Stimulated activated CD4-positive, alpha-beta T cell treated with anti-CD3 and anti-CD28 coated beads, Interleukin-1b, Interleukin-23, amount 100 ng/mL, for 4 hours (primary cell): ENCODE results near the gene ZFX.
"Not testable (repeated sequence)": the region's sequence is repeated elsewhere in the genome, so short reads cannot be mapped to it uniquely, and the experiment has no call there.

Experiments used
- DNase-seq, 2 donors: peaks; one replicate each; pipeline ENCODE4 v3.0.0-alpha.2; 2020; ENCODE audit warnings: low read depth in 2 of 2

The ZFX gene

GRCh38 chrX:24151513-24151912 lies 2.0 kb downstream of the ZFX start:
- no peak for DNase-seq

GRCh38 chrX:24153178-24153795 lies 3.8 kb downstream of the ZFX start:
- no peak for DNase-seq

GRCh38 chrX:24153796-24154189 lies 4.3 kb downstream of the ZFX start:
- DNase-seq = no peak

GRCh38 chrX:24154490-24155034 lies 5.0 kb downstream of the ZFX start:
- peak in 1 of 2 donors; percentile 12 for DNase-seq

- DNase-seq = not testable (repeated sequence)
Observed at GRCh38 chrX:24155747-24156146, 6.2 kb downstream of the ZFX start.

- DNase-seq = no peak
Observed at GRCh38 chrX:24156177-24156576, 6.6 kb downstream of the ZFX start.

GRCh38 chrX:24158881-24159280 lies 9.4 kb downstream of the ZFX start:
- no peak for DNase-seq

GRCh38 chrX:24166078-24166477 lies 16.5 kb downstream of the ZFX start:
- DNase-seq = no peak

GRCh38 chrX:24167719-24168472 lies 18.4 kb downstream of the ZFX start:
- DNase-seq = no peak

- DNase-seq = no peak
Observed at GRCh38 chrX:24168807-24169206, 19.3 kb downstream of the ZFX start.

GRCh38 chrX:24169211-24169610 lies 19.7 kb downstream of the ZFX start:
- DNase-seq = no peak

- no peak for DNase-seq
Observed at GRCh38 chrX:24173115-24173847, 23.8 kb downstream of the ZFX start.

- no peak for DNase-seq
Observed at GRCh38 chrX:24175276-24175675, 25.7 kb downstream of the ZFX start.

GRCh38 chrX:24178441-24178840 lies 28.9 kb downstream of the ZFX start:
- DNase-seq = no peak

- DNase-seq = no peak
Observed at GRCh38 chrX:24184018-24184417, 34.5 kb downstream of the ZFX start.

- no peak for DNase-seq
Observed at GRCh38 chrX:24186483-24186882, 37.0 kb downstream of the ZFX start.

GRCh38 chrX:24186986-24187385 lies 37.5 kb downstream of the ZFX start:
- no peak for DNase-seq

- no peak for DNase-seq
Observed at GRCh38 chrX:24189490-24189889, 40.0 kb downstream of the ZFX start.

GRCh38 chrX:24190500-24191156 lies 41.1 kb downstream of the ZFX start:
- DNase-seq = no peak

GRCh38 chrX:24196509-24196908 lies 47.0 kb downstream of the ZFX start:
- DNase-seq = no peak

- DNase-seq = no peak
Observed at GRCh38 chrX:24198101-24198500, 48.6 kb downstream of the ZFX start.

- DNase-seq = no peak
Observed at GRCh38 chrX:24200133-24200532, 50.6 kb downstream of the ZFX start.
